DMS 273 (cell line): ENCODE measurements around the gene ISCU.
"Not testable (repeated sequence)": the region's sequence is repeated elsewhere in the genome, so short reads cannot be mapped to it uniquely, and the experiment has no call there.

ENCODE experiments used
- DNase-seq: peaks from one replicate; lab custom pipeline; 2025; ENCODE audit not compliant: unreplicated experiment; lab: John Stamatoyannopoulos, UW

Gene ISCU

DNA sequence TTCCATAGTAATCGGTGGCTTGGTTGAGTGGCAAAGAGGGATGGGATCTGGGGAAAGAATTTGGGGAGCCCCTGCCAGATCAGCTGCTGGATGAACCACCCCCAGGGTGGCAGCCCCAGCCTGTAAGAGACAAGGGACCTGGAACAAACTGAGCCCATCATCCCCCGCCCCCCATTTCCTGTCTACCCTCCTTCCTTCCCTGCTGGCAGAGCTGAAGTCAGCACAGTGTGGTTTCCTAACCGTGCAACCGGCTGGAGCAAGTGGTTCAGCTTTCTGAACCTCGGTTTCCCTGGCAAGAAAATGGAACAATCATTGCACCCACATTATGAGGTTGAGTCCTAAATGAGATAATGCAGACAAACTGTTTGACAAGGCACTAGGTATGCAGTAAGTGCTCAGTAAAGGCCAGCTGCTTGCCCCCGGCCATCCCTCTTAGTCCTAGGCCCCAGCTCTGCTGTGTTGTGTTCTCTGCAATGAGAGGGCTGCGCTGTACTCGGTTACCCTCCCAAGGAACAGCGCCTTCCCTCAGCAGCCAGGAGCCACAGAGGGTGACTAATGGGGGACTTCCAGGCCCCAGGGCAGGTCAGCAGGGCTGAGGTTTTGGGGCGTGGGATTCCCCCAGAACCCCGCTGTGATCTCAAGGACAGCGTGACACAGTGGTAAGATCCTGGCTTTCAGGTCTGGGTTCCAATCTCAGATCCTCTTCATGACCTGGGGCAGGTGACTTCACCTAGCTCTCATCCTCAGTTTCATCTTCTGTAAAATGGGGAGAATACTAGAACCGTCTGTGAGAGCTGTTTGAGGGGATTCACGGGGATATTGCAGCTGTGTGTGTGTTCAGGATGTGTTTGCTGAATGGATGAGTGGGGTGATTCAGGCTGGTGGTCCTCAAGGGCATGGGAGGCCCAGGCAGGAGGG is 54.8 kb downstream of the ISCU start:
- DNase-seq: no peak

DNA sequence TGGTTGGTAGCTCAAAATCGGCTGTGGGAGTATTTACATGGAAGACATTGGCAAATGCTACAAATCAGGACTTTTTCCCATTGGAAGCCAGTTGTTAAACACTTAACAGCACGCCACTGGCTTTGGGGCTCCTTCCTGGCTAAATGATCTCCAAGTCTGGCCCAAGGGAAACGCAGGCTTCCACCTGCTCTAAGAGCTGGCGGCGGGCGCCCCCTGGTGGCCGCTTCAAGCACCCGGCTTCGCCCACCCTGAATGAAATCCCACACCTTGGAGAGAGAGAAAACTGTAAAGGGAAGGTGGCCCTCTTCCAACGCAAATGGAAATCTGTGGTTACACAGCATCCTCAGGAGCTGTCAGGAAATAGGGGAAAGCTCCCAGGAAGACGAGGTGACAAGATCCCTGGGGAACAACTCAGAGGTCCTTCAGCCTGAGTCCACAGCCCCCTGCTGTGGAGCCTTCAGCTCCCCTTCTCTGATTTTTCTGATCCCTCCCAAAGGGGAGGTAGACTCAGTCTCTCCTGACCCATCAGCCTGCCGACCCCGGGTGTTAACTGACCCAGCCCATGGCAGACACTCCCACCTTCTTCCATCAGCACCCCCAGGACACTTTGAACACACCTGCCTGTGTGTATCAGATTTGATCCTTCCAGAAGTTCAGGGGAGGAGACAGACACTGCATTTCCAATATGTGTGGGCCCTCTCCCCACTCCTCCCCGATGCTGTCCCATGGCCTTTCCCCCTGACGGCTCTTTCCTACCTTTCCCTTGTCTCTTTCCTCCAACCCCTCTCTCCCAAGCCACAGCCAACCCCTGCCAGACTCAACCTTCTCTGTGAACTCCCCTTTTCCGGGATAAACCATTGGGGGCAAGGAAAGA is 55.9 kb downstream of the ISCU start:
- peak; percentile 91 for DNase-seq

- not testable (repeated sequence) for DNase-seq
These were observed 56.5 kb downstream of the ISCU start for GRCh38 chr12:108618953-108619274.
